ENCODE results near the gene UPK1B.
"Not testable (repeated sequence)": the region's sequence is repeated elsewhere in the genome, so short reads cannot be mapped to it uniquely, and the experiment has no call there.

GRCh38 chr3:119164745-119165144, 8.7 kb upstream of the UPK1B start:
- TF ChIP-seq CTCF (IDR thresholded peaks at IDR 0.05; ENCODE audit: low read depth, low read length); EZH2phosphoT487 (IDR thresholded peaks at IDR 0.05; ENCODE audit: low read depth): not testable (repeated sequence)

Data from OCI-LY3 (cell line).